HG02678 (cell line): ENCODE measurements around the gene CXCR2.
"Not testable (repeated sequence)": the region's sequence is repeated elsewhere in the genome, so short reads cannot be mapped to it uniquely, and the experiment has no call there.

Experiments used
- ATAC-seq: cut with Tn5 transposase; IDR thresholded peaks from one replicate; pipeline ENCODE4 v1.9.1; 2021; ENCODE audit warnings: mild to moderate bottlenecking, moderate library complexity; ENCODE audit not compliant: unreplicated experiment

CXCR2 gene

DNA sequence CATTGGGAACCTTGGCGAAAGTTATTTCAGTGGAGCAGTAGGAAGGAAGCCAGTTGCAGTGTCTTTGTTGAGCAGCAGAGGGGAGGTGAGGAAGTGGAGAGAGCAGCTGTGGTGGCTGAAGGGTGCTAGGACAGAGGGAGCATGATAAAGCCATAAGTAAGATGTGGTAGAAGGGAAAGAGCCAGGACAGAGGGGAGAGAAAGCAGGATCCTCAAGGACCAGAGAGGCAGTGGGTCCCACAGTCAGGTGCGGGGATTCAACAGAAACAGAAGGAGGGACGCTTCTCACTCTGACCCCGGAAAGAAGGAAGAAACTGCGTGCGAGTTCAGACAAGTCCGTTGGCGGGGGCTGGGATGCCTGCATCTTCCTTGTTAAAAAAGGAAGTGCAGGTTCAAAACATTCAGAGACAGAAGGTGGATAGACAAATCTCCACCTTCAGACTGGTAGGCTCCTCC, at the start of gene CXCR2:
Gene CXCR2 (plus strand): TSS at position 403 of the 455 bp plus-strand sequence. CDS start 8,774 bp downstream, outside the sequence.
- no peak for ATAC-seq

DNA sequence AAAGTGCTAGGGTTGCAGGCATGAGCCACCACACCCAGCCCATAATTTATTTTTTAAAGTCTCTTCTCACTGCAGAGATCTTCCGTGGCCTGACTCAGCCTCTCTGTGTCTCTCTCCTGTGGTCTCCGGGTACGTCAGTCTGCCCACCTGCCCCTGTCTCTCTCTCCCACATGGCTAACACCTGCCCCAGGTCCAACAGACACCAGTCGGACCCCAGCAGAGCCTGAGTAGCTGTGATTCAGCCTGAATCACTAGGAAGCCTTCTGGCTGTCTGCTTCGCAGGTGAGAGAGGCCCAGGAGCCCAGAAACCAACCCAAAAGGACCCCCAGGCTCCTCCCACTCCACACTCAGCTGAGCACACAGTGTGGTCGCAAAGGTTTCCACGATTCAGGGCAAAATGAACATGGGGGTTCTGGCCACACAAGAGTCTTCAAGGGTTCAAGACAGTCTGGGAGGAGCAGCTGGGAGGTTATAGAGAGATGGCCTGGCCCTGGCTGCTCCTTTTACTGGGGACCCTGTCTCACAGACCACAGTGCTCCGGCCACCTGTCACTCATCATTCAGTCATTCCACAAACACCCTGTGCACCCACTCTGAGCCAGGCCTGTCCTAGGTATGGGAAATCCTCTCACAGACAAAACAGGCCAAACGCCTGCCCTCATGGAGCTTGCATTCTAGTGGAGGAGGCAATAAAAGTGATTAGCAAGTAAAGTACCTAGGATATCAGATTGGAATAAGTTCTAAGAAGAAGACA, 48.2 kb upstream of the CXCR2 start:
- ATAC-seq: no peak

DNA sequence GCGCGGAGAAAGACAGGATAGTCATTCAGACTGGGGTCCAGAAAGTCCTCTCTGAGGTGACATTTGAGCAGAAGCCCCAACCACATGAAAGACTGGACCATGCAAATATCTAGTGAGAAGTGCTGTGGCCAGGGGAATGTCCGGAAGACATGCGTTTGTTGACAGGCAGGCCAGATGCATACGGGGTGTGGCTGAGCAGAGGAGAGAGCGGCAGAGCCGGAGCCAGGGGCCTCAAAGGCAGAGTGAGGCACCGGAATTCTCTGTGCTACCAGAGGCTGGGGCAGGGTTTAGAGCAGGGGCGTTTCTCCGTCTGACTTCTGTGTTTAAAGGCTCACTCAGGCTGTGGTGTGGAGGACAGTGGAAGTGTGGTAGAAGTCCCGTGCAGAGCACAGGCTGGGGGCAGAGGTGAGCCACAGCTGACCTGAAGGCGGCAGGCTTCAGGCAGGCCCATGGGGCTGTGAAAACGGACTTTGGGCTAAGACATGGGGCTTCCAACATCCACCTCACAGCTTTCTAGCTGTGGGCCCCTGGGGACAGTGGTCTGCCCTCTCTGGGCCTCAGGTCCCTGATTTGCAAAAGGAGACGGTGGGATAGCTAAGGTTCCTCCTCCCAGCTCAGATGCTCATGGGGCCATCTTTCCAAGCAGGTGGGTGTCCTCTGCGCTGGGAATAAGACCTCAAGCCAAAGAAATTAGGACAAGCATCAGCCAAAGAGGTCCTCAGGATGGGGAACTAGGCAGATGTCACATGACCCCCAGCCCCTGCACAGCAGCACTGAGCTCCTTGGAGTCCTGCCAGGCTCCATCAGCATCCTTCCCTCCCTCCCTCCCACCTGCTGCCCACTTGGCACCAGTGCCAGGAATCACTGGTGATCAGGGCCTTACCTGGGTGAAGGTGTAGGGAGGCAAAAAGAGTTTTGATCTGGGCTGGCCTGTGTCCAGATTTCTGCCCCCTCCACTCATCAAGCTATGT, 45.6 kb upstream of the CXCR2 start:
- no peak for ATAC-seq

DNA sequence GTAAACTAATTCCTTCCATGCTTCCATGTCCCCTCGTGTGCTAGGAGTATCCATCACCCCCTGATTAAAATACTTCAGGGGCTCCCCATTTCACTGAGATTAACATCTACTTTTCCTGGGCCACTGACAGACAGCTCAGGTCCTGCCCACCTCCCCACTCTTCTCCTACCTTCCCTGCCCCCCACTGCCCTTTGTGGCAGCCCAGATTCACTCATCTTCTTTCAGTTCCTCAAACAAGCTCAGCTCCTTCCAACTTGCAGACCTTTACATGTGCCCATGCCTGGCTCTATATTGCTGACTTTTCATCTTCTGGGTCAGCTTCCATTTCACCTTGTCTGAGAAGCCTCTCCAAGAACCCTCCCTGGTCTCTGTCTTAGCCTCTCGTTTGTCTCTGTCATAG, 44.8 kb upstream of the CXCR2 start:
- peak; percentile 94 for ATAC-seq

DNA sequence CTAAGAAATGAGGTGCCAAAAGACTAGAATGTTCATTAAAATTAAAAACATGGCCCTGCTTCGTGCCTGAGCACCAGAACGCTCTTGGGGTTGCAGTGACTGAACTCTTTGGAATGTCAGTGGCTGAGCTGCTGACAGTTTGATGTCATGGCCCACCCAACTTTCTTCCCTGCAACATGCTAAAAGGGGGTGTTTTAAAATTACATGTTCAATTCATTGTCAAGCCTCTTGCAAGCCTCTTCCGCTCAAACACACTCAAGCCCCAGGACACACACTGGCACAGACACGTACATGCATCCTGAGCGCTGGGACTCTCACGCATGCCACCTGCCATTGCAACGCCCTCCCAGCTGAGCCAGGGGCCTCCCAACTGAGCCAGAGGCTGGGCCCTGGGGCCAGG, 44.1 kb upstream of the CXCR2 start:
- ATAC-seq: no peak

DNA sequence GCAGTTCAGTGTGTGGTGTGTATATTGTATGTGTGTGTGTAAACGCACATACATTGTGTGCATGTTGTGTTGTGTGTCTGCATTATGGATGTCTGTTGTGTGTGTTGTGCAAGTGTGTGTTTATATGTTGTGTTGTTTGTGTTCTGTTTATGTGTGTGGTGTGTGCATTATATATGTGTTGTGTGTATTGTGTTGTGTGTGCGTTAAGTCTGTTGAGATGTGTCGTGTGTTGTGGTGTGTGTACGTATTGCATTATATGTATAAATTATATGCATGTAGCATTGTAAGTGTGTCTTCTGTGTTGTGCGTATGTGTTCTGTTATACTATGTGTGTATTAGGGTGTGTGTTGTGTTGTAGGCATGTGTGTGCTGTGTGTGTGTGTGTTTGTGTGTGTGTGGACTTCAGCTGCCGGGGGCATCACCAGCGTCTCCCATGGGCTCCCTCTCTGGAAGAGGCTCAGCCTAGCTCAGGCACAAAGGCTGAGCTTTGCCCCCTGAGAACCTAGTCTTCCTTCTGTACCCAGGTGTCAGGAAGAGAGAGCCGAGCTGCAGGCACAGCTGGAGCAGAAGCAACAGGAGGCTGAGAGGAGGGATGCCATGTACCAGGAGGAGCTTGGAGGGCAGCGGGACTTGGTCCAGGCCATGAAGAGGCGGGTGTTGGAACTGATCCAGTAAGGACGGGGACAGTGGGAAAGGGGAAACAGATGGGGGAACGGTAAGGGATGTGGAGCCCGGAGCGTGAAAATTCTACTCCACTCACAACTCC, 43.1 kb upstream of the CXCR2 start:
- no peak for ATAC-seq

DNA sequence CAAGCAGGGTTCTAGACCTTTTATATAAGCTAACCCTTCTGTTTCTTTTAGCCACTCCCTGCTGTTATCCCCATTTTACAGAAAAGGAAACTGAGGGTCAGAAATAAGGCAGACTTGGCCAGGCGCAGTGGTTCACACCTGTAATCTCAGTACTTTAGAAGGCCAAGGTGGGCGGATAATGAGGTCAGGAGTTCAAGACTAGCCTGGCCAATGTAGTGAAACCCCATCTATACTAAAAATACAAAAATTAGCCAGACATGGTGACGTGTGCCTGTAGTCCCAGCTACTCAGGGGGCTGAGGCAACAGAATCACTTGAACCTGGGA, 42.5 kb upstream of the CXCR2 start:
- no peak for ATAC-seq

DNA sequence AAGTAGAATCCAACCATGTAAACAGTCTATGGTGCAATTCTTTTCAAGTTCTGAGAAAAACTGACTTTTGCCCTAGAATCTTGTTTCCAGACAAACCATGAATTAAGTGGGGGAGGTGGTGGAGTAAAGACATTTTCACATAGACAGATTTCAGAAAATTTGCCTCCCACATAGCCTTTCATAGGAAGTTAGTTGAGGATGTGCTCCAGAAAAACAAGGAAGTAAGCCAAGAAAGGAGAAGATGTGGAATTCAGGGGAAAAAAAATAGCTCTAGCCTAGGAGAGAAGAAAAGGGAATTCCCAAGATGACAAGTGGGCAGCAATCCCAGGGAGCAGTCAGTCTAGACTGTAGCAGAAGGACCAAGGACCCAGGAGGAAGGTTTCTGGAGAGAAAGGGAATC, 39.4 kb upstream of the CXCR2 start:
- ATAC-seq: no peak

DNA sequence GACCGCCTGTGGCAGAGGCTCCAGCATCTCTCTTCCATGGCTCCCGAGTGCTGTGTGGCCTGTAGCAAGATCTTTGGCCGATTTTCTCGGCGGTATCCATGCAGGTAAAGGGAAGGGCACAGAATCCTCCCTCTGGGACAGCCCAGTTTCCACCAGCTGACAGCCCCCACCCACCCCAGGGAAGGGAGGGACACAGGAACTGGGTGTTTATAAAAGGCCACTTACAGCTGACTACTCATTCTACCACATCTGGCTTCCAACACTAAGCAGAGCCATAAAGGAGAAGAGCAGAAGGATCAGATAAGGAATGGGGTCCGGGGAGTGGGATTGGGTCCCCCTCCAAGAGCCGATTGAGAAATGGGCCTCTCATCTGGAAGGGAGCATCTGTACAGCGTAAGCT, 36.6 kb upstream of the CXCR2 start:
- ATAC-seq: no peak

DNA sequence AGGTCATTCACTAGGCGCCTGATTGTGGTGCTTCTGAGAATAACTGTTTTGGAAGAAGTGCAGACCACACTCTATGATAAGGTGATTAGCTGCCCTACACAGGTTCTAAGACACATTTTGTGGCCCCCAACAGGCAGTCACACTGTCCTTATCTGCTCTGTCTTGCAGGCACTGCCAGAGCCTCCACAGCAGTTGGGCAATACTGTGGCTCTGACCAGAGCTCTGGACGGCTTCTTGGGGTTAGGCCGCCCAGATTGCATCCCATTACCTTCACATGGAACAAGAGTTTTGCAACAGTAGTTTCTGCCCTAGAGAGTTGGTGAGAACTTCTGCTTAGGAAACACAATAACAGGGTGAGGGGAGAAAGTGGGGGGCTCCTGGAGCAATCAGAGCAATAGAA, 34.1 kb upstream of the CXCR2 start:
- ATAC-seq: no peak

DNA sequence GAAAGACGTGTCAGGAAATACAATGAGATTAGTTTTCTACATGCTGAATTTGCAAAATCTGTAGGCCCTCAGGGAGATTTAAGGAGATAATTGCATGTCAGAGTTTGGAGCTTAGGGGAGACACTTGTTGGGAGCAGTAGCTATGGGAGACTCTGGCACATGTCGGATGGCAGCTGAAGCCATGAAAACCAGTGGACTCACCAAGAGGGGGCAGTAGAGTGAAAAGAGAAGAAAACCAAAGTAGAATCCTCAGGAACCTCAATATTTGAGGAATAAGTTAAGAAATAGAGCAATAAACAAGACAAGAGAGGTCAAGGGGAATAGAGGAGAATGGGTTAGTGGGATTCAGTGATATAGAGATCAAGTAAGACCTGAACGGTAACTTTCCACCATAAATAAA, 31.9 kb upstream of the CXCR2 start:
- ATAC-seq: no peak

DNA sequence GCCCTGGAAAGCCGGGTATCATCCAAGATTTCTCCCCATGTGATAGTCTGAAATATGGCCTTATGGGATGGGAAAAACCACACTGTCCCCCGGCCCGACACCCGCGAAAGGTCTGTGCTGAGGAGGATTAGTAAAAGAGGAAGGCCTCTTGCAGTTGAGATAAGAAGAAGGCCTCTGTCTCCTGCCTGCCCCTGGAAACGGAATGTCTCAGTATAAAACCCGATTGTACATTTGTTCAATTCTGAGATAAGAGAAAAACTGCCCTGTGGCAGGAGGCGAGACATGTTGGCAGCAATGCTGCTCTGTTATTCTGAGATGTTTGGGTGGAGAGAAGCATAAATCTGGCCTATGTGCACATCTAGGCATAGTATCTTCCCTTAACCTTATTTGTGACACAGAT, 30.0 kb upstream of the CXCR2 start:
- ATAC-seq: no peak

DNA sequence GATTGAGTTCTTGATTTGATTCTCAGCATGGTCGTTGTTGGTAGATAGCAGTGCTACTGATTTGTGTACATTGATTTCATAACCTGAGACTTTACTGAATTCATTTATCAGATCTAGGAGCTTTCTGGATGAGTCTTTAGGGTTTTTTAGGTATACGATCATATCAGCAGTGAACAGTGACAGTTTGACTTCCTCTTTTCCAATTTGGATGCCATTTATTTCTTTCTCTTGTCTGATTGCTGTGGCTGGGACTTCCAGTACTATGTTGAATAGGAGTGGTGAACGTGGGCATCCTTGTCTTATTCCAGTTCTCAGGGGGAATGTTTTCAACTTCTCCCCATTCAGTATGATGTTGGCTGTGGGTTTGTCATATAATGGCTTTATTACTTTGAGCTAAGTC, 27.9 kb upstream of the CXCR2 start:
- ATAC-seq: no peak

DNA sequence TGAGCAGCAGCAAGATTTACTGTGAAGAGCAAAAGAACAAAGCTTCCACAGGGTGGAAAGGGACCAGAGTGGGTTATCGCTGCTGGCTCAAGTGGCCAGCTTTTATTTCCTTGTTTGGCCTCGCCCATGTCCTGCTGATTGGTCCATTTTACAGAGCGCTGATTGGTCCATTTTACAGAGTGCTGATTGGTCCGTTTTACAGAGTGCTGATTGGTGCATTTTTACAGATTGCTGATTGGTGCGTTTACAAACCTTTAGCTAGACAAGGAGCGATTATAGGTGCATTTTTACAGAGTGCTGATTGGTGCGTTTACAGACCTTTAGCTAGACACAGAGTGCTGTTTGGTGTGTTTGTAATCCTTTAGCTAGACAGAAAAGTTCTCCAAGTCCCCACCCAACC, 17.0 kb upstream of the CXCR2 start:
- not testable (repeated sequence) for ATAC-seq

DNA sequence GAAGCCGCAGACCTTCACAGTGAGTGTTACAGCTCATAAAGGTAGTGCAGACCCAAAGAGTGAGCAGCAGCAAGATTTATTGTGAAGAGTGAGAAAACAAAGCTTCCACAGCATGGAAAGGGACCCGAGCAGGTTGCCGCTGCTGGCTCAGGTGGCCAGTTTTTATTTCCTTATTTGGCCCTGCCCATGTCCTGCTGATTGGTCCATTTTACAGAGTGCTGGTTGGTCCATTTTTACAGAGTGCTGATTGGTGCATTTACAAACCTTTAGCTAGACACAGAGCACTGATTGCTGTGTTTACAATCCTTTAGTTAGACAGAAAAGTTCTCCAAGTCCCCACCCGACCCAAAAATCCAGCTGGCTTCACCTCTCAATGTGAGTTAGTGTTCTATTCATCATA, 4.0 kb upstream of the CXCR2 start:
- ATAC-seq: not testable (repeated sequence)

DNA sequence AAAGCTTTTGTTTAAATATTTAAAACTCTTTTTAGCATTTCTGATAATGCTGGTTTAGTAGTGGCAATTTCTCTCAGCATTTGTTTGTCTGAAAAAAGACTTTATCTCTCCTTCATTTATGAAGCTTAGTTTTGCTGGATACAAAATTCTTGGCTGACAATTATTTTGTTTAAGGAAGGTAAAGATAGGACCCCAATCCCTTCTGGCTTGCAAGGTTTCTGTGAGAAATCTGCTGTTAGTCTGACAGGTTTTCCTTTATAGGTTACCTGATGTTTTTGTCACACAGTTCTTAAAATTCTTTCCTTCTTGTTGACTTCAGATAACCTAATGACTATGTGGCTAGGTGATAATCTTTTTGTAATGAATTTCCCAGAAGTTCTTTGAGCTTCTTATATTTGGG, 3.5 kb upstream of the CXCR2 start:
- ATAC-seq: not testable (repeated sequence)

DNA sequence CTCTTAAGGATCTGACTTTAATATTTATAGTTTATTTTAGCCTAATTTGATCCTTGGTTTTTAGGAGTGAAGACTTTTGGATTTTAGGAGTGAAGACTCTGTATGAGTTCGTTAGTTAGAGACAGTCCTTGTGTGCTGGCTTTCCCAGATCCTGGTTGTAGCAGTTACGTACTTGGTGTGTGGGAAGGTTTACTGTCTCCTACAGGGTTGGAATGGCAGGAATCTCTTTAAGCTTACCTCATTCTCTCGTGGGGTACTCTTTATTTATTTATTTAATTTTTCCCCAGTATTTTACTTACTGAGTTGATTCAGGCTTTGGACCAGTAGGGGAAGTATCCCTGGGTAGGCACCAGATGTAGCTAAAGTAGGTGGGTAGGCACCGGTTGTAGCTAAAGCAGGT, 1.8 kb upstream of the CXCR2 start:
- no peak for ATAC-seq

DNA sequence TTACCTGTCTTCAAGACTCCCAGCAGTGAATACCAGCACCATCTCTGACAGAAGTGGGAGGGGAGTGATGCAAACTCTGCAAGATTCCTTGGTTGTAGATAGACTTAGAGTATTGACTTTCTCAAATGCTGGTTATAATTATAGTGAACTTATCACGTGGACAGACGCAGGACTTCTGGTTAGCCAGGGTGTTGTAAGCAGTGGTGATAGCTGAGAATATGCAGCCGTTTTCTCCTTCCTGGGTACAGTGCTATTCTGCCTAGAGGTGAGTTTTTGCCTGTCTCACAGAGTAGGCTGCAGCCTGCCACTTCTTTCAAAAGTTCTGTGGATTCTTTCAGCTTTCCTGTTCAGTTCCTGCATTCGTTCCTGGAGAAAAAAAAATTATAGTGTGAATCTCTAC, 733 bp upstream of the CXCR2 start:
- no peak for ATAC-seq

DNA sequence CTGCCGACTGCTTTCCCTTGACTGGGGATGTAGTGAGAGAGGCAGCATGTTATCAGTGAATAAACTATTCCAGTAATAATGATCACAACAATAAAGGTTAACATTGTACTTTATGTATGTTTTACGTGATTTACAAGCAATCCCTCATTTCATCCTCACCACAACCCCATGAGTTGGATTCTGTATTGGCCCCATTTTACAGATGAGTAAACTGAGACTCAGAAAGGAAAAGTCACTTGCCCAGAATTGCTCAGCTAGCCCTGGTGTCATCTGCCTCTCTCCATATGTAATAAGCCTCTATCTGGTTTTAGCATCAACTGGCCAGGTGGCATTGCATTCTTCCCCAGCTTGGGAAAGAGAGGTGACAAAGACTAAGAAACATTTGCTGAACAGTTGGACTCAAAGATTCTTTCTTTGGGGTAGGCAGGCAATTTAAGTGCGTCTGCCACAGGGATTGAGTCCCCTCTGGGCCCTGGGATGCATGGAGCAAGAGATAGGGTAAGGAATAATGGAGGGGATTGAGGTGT, 2.2 kb downstream of the CXCR2 start:
- ATAC-seq: no peak

DNA sequence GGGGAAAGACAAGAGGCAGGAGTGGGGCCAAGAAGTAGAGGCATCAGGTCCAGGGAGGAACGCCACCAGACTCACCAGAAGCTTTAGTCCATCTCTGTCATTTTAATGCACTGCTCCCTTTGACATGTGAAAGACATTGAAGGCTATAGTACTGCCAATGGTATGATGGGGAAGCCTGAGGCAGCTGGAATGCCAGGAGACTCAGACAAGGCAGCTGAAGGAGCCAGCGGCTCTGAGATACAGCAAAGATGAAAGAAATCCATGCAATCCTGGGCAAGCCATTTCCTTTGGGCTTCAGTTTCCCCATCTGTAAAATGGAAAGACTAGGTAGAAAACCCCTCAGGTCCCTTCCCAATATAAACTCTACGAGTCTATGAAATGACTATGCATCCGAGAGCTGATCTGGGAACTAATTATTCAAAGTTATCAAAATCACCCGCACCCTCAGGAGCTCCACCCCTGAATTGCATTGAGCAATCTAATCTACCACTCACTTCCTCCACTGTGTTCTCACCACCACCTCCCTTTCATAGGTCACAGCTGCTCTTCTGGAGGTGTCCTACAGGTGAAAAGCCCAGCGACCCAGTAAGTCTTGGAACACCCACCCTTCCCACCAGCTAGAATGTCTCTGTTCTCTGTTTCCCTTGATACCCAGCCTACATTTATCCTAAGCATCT, 3.1 kb downstream of the CXCR2 start:
- ATAC-seq: no peak
